Renal cortex interstitium (tissue), 11 donors: ENCODE results near the gene C1orf167. TPM values are rescaled to one million over a fixed set of nuclear protein-coding genes. Genes with fewer than 3 reads are reported as not detected.
"Not testable (repeated sequence)": the region's sequence is repeated elsewhere in the genome, so short reads cannot be mapped to it uniquely, and the experiment has no call there.

Experiments used
- DNase-seq, 11 donors: peaks; one replicate each; pipeline ENCODE4 v3.0.0-alpha.2; 2013; ENCODE audit warnings: low read depth in 9 of 11, low spot score in 4 of 11; ENCODE audit errors: extremely low read depth in 1 of 11
- polyA plus RNA-seq, 3 donors: library from polyadenylated mRNA; unstranded; fragments of 120-200 nt; gene quantifications; one replicate each; pipeline ENCODE4 v1.2.1, GENCODE V29; 2013; ENCODE audit not compliant: insufficient read length in 3 of 3

Gene C1orf167
- polyA plus RNA-seq, 3 donors: 0.32 TPM; not detected in 2

GRCh38 chr1:11794446-11795237 is 32.6 kb downstream of the C1orf167 start:
- no peak for DNase-seq

- no peak for DNase-seq
Measured at GRCh38 chr1:11795238-11795890, 33.4 kb downstream of the C1orf167 start.

- peak in 2 of 11 donors; percentile 35 to 76 for DNase-seq
Measured at GRCh38 chr1:11796036-11796828, 34.2 kb downstream of the C1orf167 start.

GRCh38 chr1:11797525-11798216 is 35.7 kb downstream of the C1orf167 start:
- DNase-seq: no peak

GRCh38 chr1:11799099-11799498 is 37.1 kb downstream of the C1orf167 start:
- DNase-seq: no peak

- no peak for DNase-seq
Measured at GRCh38 chr1:11799896-11800295, 37.9 kb downstream of the C1orf167 start.

- DNase-seq: no peak
Measured at GRCh38 chr1:11800391-11800755, 38.4 kb downstream of the C1orf167 start.

- DNase-seq: no peak
Measured at GRCh38 chr1:11800756-11801433, 38.9 kb downstream of the C1orf167 start.

- no peak for DNase-seq
Measured at GRCh38 chr1:11802616-11802972, 40.6 kb downstream of the C1orf167 start.

GRCh38 chr1:11802973-11803885 is 41.2 kb downstream of the C1orf167 start:
- DNase-seq: peak in 10 of 11 donors; percentile 73 to 92 (median 88)

- not testable (repeated sequence) for DNase-seq
Measured at GRCh38 chr1:11803924-11804665, 42.1 kb downstream of the C1orf167 start.

- peak in 1 of 11 donors; percentile 41 for DNase-seq
Measured at GRCh38 chr1:11804666-11805421, 42.9 kb downstream of the C1orf167 start.

GRCh38 chr1:11805422-11806306 is 43.7 kb downstream of the C1orf167 start, which contains the start of the genes CLCN6 and MTHFR:
CLCN6 (plus strand) TSS chr1:11806191; CDS start chr1:11806263, 72 bp downstream.
MTHFR (minus strand) TSS chr1:11805964; CDS start chr1:11803116, 2,848 bp downstream.
- peak; percentile 94 to 99 (median 98) for DNase-seq

- DNase-seq: no peak
Measured at GRCh38 chr1:11806307-11806936, 44.4 kb downstream of the C1orf167 start.

- no peak for DNase-seq
Measured at GRCh38 chr1:11807133-11807532, 45.1 kb downstream of the C1orf167 start.
